Chondrocyte (in vitro differentiated cells): ENCODE results near the gene MACROD2. TPM values are rescaled to one million over a fixed set of nuclear protein-coding genes. Genes with fewer than 3 reads are reported as not detected.

ENCODE experiments used
- DNase-seq: peaks from one replicate; pipeline ENCODE4 v3.0.0; 2021; ENCODE audit warnings: mixed read lengths, low spot score
- H3K27ac Mint-ChIP-seq: one replicate; pipeline ENCODE4 v1.8.0; 2021; ENCODE audit warnings: mild to moderate bottlenecking, moderate library complexity, mixed read lengths; ENCODE audit not compliant: unreplicated experiment
- H3K27me3 Mint-ChIP-seq: 2 replicates; pipeline ENCODE4 v1.8.0; 2021; ENCODE audit warnings: low read depth, mixed read lengths
- H3K36me3 Mint-ChIP-seq: 2 replicates; pipeline ENCODE4 v1.8.0; 2021; ENCODE audit warnings: low read depth, mixed read lengths
- H3K4me1 Mint-ChIP-seq: 2 replicates; pipeline ENCODE4 v1.8.0; 2021; ENCODE audit warnings: low read depth, mild to moderate bottlenecking, mixed read lengths
- H3K4me3 Mint-ChIP-seq: one replicate; pipeline ENCODE4 v1.8.0; 2021; ENCODE audit warnings: mild to moderate bottlenecking, moderate library complexity, mixed read lengths; ENCODE audit not compliant: unreplicated experiment
- H3K9me3 Mint-ChIP-seq: 2 replicates; pipeline ENCODE4 v1.8.0; 2021; ENCODE audit warnings: low read depth, mixed read lengths
- total RNA-seq: library from RNA; stranded (reverse); gene quantifications from 3 replicates; pipeline ENCODE4 v1.2.1, GENCODE V29; 2021
- TF ChIP-seq, protein P1 (sequence below): fragments of 200-600 bp; sonication (generic); IDR thresholded peaks from 2 replicates; pipeline ENCODE4 v1.5.0; 2021; ENCODE audit warnings: antibody characterized with exemption, mild to moderate bottlenecking, moderate library complexity

Gene MACROD2
- total RNA-seq, 1 donor from 2014 or later = 3.2 TPM

DNA sequence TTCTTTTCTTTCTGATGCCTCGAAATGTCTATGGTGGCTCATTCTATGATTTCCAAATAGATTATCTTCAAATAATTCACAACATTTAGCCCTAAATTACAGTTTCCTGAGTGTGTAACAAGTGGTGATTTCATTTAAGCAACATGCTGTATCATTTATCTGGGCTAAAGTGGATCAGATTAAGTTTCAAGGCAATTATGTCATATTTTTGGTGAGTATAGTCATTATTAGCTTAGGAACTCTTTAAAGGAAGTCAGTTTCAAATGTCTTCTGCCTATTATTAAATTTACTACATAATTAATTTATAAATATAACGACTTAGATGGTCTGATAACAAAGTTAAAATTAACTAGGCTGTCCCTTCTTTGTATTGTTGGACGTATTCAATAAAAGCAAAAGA, 1190.0 kb downstream of the MACROD2 start:
- Mint-ChIP-seq H3K27ac (no peak overlapping the region), H3K27me3 (no peaks in the 10 kb centered on the region), H3K4me3 (no peak overlapping the region), H3K9me3 (no peaks in the 10 kb centered on the region), H3K36me3 (no peaks in the 10 kb centered on the region), H3K4me1 (no peaks in the 10 kb centered on the region)
- TF ChIP-seq, protein P1, sequence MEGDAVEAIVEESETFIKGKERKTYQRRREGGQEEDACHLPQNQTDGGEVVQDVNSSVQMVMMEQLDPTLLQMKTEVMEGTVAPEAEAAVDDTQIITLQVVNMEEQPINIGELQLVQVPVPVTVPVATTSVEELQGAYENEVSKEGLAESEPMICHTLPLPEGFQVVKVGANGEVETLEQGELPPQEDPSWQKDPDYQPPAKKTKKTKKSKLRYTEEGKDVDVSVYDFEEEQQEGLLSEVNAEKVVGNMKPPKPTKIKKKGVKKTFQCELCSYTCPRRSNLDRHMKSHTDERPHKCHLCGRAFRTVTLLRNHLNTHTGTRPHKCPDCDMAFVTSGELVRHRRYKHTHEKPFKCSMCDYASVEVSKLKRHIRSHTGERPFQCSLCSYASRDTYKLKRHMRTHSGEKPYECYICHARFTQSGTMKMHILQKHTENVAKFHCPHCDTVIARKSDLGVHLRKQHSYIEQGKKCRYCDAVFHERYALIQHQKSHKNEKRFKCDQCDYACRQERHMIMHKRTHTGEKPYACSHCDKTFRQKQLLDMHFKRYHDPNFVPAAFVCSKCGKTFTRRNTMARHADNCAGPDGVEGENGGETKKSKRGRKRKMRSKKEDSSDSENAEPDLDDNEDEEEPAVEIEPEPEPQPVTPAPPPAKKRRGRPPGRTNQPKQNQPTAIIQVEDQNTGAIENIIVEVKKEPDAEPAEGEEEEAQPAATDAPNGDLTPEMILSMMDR = no peak
- no peak for DNase-seq

DNA sequence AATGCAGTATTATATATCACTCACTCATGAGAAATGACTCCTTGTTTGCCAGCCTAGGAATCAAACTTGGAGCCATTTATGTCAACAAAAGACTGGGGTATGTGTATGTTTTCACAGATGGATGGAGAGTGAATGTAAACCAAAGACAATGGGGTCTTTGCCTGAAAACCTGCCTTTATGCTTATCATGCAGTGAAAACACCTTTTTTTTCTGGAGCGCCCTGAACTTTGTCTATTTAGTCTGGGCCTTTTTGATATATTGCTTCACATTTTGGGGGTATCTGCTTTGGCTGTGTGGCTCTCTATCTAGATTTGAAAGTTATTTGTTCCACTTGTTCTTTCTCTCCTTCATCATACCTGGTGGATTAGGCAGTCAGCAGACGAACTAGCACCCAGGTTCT, 1190.6 kb downstream of the MACROD2 start:
- TF ChIP-seq, protein P1 = no peak
- Mint-ChIP-seq H3K27ac (no peak overlapping the region), H3K9me3 (no peaks in the 10 kb centered on the region), H3K4me1 (no peaks in the 10 kb centered on the region), H3K27me3 (no peaks in the 10 kb centered on the region), H3K36me3 (no peaks in the 10 kb centered on the region), H3K4me3 (no peak overlapping the region)
- no peak for DNase-seq

DNA sequence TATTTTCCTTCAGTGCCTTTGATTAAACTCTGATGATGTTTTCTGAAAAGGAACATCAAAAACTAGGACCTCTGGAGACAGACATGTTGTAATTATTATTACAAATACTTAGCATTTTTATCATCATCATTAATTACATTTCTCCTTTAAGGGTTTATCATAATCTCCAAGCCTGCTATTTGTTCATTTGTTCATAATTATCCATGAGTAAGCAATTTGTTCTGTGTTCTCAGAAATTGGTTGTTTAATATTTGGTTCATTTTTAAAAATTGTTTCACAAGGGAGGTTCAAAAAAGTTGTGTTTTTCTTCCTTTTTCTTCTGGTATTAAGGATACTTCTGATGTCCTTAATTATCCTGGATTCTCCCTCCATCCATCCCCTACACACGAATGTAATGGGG, 1192.3 kb downstream of the MACROD2 start:
- no peak overlapping the region for H3K4me3 Mint-ChIP-seq
- no peak overlapping the region for H3K27ac Mint-ChIP-seq
- no peak for DNase-seq

DNA sequence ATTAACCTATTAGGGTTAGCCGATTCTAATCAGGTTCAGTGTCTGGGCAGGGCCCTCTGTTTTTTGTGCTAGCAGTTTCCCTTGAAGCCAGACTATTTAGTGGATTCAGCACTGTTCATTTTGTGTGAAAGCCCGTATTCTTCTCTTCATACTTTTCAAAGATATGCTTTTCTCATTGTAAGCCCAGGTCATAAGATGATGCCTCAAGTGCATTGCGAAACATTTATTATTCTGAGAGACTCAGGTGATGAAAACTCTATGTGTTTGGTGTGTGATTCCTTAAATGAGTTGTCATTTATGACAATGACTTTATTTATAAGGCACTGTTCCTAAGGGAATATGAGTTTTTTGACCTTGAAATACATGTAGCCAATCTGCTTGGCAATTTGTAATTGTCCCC, 1193.1 kb downstream of the MACROD2 start:
- no peaks in the 10 kb centered on the region for H3K36me3 Mint-ChIP-seq
- peaks cover 4% of the 10 kb centered on the region for H3K27me3 Mint-ChIP-seq
- H3K27ac Mint-ChIP-seq = no peak overlapping the region
- TF ChIP-seq, protein P1 = no peak
- no peak for DNase-seq
- no peak overlapping the region for H3K4me3 Mint-ChIP-seq
- H3K9me3 Mint-ChIP-seq = no peaks in the 10 kb centered on the region
- H3K4me1 Mint-ChIP-seq = no peaks in the 10 kb centered on the region

More for the DNA sequence above, 1192.3 kb downstream of the MACROD2 start:
- TF ChIP-seq, protein P1 = no peak
- no peaks in the 10 kb centered on the region for H3K36me3 Mint-ChIP-seq
- H3K27me3 Mint-ChIP-seq = peaks cover 4% of the 10 kb centered on the region
- no peaks in the 10 kb centered on the region for H3K9me3 Mint-ChIP-seq
- H3K4me1 Mint-ChIP-seq = no peaks in the 10 kb centered on the region

DNA sequence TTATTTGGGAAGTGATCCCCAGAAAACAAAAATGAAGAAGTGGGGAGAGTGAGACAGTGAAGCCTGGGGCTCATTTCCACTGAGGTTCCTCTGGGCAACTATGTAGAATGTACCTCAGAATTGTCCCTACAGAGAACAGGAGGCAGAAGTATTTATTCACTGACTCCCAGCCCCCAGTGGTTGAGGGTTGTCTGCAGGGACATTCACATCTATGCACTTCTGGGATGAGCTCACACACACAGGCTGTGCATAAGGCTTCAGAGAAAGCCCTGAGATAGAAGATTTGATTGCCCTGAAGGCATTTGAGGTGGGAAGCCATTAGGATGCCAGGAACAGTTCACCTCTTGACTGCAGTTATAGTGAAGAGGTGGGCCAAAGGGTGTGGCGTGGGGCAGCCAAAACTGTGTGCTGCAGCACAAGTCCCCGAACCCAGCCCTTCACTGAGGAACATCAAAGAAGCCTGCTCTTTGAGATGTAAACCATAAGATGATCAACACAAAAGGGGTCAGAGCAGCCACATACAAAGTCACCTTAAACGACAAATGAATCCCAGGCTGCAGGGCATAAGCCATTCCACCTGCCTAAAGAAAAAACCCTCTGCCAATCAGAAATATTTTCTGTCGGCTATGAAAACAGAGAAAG, 1195.9 kb downstream of the MACROD2 start:
- TF ChIP-seq, protein P1 = no peak
- no peaks in the 10 kb centered on the region for H3K9me3 Mint-ChIP-seq

More for the DNA sequence above, 1195.9 kb downstream of the MACROD2 start:
- peaks cover 4% of the 10 kb centered on the region for H3K27me3 Mint-ChIP-seq
- no peaks in the 10 kb centered on the region for H3K36me3 Mint-ChIP-seq
- no peak overlapping the region for H3K27ac Mint-ChIP-seq
- no peaks in the 10 kb centered on the region for H3K4me1 Mint-ChIP-seq
- no peak overlapping the region for H3K4me3 Mint-ChIP-seq
- no peak for DNase-seq
